ENCODE data around the gene GSTA3.
"Not testable (repeated sequence)": the region's sequence is repeated elsewhere in the genome, so short reads cannot be mapped to it uniquely, and the experiment has no call there.

GSTA3 gene

GRCh38 chr6:52918027-52918686, 8.7 kb upstream of the GSTA3 start:
- not testable (repeated sequence) for H3K4me1 ChIP-seq (ENCODE audit: control insufficient read depth in 1 of 2, insufficient read depth in 1 of 2, low read depth in 1 of 2, low read length in 1 of 2); H3K27me3 ChIP-seq; H3K36me3 ChIP-seq; H3K9me3 ChIP-seq; H3K4me3 ChIP-seq (ENCODE audit: low read depth in 1 of 2, low read length in 1 of 2); H3K27ac ChIP-seq

- Histone ChIP-seq H3K4me3 (ENCODE audit: low read depth in 1 of 2, low read length in 1 of 2) (no peak overlapping the region), H3K27ac (no peak overlapping the region), H3K36me3 (no peaks in the 10 kb centered on the region), H3K4me1 (ENCODE audit: control insufficient read depth in 1 of 2, insufficient read depth in 1 of 2, low read depth in 1 of 2, low read length in 1 of 2) (no peaks in the 10 kb centered on the region), H3K9me3 (no peaks in the 10 kb centered on the region), H3K27me3 (no peaks in the 10 kb centered on the region)
- TF ChIP-seq CTCF (IDR thresholded peaks at IDR 0.05) = no peak
Measured at GRCh38 chr6:52914516-52914915, 5.0 kb upstream of the GSTA3 start.

- Histone ChIP-seq H3K9me3 (no peaks in the 10 kb centered on the region), H3K27ac (no peak overlapping the region), H3K4me1 (ENCODE audit: control insufficient read depth in 1 of 2, insufficient read depth in 1 of 2, low read depth in 1 of 2, low read length in 1 of 2) (no peaks in the 10 kb centered on the region), H3K27me3 (no peaks in the 10 kb centered on the region), H3K36me3 (no peaks in the 10 kb centered on the region), H3K4me3 (ENCODE audit: low read depth in 1 of 2, low read length in 1 of 2) (no peak overlapping the region)
- no peak for TF ChIP-seq CTCF (IDR thresholded peaks at IDR 0.05)
Measured at GRCh38 chr6:52910091-52910490, 593 bp upstream of the GSTA3 start.

- TF ChIP-seq CTCF (IDR thresholded peaks at IDR 0.05) = no peak
Measured at GRCh38 chr6:52909131-52909530, 367 bp downstream of the GSTA3 start.

GRCh38 chr6:52908526-52908925, 972 bp downstream of the GSTA3 start:
- no peak for TF ChIP-seq CTCF (IDR thresholded peaks at IDR 0.05)
- Histone ChIP-seq H3K36me3 (no peaks in the 10 kb centered on the region), H3K4me1 (ENCODE audit: control insufficient read depth in 1 of 2, insufficient read depth in 1 of 2, low read depth in 1 of 2, low read length in 1 of 2) (no peaks in the 10 kb centered on the region), H3K9me3 (no peaks in the 10 kb centered on the region), H3K27ac (no peak overlapping the region), H3K4me3 (ENCODE audit: low read depth in 1 of 2, low read length in 1 of 2) (no peak overlapping the region), H3K27me3 (no peaks in the 10 kb centered on the region)

More at GRCh38 chr6:52909131-52909530, 367 bp downstream of the GSTA3 start:
- no peak overlapping the region for H3K27ac ChIP-seq
- no peaks in the 10 kb centered on the region for H3K9me3 ChIP-seq
- no peaks in the 10 kb centered on the region for H3K36me3 ChIP-seq
- H3K4me1 ChIP-seq (ENCODE audit: control insufficient read depth in 1 of 2, insufficient read depth in 1 of 2, low read depth in 1 of 2, low read length in 1 of 2) = no peaks in the 10 kb centered on the region
- H3K4me3 ChIP-seq (ENCODE audit: low read depth in 1 of 2, low read length in 1 of 2) = no peak overlapping the region
- H3K27me3 ChIP-seq = no peaks in the 10 kb centered on the region

GRCh38 chr6:52904562-52905279, 4.8 kb downstream of the GSTA3 start:
- no peak for TF ChIP-seq CTCF (IDR thresholded peaks at IDR 0.05)
- Histone ChIP-seq H3K27me3 (peaks cover 15% of the 10 kb centered on the region), H3K36me3 (no peaks in the 10 kb centered on the region), H3K27ac (no peak overlapping the region), H3K4me3 (ENCODE audit: low read depth in 1 of 2, low read length in 1 of 2) (no peak overlapping the region), H3K4me1 (ENCODE audit: control insufficient read depth in 1 of 2, insufficient read depth in 1 of 2, low read depth in 1 of 2, low read length in 1 of 2) (no peaks in the 10 kb centered on the region), H3K9me3 (no peaks in the 10 kb centered on the region)
